BE2C (cell line): ENCODE measurements around the gene APLN.

Source experiments
- DNase-seq: peaks from one replicate; pipeline ENCODE4 v3.0.0-alpha.2; 2020
- H3K27me3 ChIP-seq: fragments of 250-450 bp; sonication (Bioruptor Pico); 2 replicates; pipeline ENCODE4 v1.5.1; 2020; ENCODE audit warnings: mild to moderate bottlenecking
- H3K36me3 ChIP-seq: fragments of 250-450 bp; sonication (Bioruptor Pico); 2 replicates; pipeline ENCODE4 v1.5.1; 2020; ENCODE audit warnings: mild to moderate bottlenecking
- H3K4me1 ChIP-seq: fragments of 250-450 bp; sonication (Bioruptor Pico); 2 replicates; pipeline ENCODE4 v1.5.1; 2020
- H3K4me3 ChIP-seq: 2 replicates; pipeline ENCODE4 v1.5.1; 2011; ENCODE audit warnings: low read depth, low read length
- H3K9me3 ChIP-seq: fragments of 250-450 bp; sonication (Bioruptor Pico); 2 replicates; pipeline ENCODE4 v1.5.1; 2020
- TF ChIP-seq, protein P1 (sequence below): IDR thresholded peaks from 2 replicates; pipeline ENCODE4 v1.5.1; 2012; ENCODE audit warnings: mild to moderate bottlenecking, low read depth, low read length

The APLN gene

DNA sequence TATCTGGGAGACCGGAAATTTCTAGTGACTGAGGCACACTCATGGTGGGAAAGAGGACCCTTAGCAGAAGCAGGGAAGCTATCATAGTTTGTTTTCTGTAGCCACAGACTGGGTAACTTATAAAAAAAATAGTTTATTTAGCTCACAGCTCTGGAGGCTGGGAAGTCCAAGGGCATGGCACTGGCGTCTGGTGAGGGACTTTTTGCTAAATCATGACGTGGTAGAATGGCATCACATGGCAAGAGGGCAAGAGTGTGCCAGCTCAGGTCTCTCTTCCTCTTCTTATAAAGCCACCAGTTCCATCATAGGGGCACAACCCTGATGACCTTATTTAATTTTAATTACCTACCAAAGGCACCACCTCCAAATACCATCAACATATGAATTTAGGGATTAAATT is 13.3 kb downstream of the APLN start:
- TF ChIP-seq, protein P1, sequence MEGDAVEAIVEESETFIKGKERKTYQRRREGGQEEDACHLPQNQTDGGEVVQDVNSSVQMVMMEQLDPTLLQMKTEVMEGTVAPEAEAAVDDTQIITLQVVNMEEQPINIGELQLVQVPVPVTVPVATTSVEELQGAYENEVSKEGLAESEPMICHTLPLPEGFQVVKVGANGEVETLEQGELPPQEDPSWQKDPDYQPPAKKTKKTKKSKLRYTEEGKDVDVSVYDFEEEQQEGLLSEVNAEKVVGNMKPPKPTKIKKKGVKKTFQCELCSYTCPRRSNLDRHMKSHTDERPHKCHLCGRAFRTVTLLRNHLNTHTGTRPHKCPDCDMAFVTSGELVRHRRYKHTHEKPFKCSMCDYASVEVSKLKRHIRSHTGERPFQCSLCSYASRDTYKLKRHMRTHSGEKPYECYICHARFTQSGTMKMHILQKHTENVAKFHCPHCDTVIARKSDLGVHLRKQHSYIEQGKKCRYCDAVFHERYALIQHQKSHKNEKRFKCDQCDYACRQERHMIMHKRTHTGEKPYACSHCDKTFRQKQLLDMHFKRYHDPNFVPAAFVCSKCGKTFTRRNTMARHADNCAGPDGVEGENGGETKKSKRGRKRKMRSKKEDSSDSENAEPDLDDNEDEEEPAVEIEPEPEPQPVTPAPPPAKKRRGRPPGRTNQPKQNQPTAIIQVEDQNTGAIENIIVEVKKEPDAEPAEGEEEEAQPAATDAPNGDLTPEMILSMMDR, result no peak
- DNase-seq, result no peak
- Histone ChIP-seq H3K4me1 (no peaks in the 10 kb centered on the region), H3K4me3 (no peak overlapping the region), H3K36me3 (no peaks in the 10 kb centered on the region), H3K27me3 (no peaks in the 10 kb centered on the region), H3K9me3 (no peaks in the 10 kb centered on the region)

DNA sequence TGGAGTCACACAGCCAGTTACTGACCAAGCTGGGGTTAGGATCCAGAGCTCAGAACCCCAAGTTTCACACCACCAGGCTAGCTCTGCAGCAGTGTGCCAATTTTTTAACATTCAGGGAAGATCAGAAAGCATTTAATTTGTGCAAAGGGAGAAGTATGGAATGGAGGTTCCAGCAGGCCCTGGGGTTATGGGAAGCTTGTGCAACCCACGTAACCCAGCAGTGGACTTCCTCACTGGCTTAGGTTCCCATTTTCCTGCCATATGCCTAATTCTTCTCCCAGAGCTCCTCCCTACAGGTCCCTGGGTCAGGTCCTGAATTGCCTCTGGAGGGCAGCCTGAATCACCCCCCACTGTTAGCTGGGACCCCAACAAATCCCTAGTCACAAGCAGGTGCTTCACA is 14.0 kb downstream of the APLN start:
- TF ChIP-seq, protein P1, result no peak
- H3K27me3 ChIP-seq, result no peaks in the 10 kb centered on the region

DNA sequence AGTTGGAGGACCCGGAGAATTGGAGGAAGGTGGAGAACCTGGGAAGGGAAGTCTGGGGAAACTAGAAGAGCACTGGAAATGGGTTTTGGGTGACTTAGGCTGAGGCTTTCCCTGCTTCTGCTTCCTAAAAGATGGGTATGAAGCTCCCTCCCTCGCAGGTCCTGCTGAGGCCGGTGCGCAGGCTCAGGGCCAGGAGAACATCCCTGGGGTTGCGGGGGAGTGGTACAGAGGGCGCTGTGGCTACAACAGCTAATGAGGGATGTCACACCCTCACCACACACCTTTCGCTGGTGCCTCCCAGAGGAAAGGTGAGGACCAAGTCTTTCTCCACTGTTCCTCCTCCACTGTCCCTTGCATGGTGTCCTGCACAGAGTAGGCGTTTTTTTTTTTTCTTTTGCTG is 15.8 kb downstream of the APLN start:
- Histone ChIP-seq H3K9me3 (no peaks in the 10 kb centered on the region), H3K4me1 (no peaks in the 10 kb centered on the region), H3K27me3 (no peaks in the 10 kb centered on the region), H3K4me3 (no peak overlapping the region), H3K36me3 (no peaks in the 10 kb centered on the region)
- TF ChIP-seq, protein P1, result no peak
- no peak for DNase-seq

More for the DNA sequence above, 14.0 kb downstream of the APLN start:
- Histone ChIP-seq H3K4me1 (no peaks in the 10 kb centered on the region), H3K4me3 (no peak overlapping the region), H3K9me3 (no peaks in the 10 kb centered on the region), H3K36me3 (no peaks in the 10 kb centered on the region)
- DNase-seq, result no peak

GRCh38 chrX:129637217-129638109 is 17.3 kb downstream of the APLN start:
- Histone ChIP-seq H3K4me3 (no peak overlapping the region), H3K9me3 (no peaks in the 10 kb centered on the region), H3K27me3 (no peaks in the 10 kb centered on the region), H3K4me1 (no peaks in the 10 kb centered on the region), H3K36me3 (no peaks in the 10 kb centered on the region)
- peak; percentile 49 for DNase-seq
- TF ChIP-seq, protein P1, result peak; percentile 82

DNA sequence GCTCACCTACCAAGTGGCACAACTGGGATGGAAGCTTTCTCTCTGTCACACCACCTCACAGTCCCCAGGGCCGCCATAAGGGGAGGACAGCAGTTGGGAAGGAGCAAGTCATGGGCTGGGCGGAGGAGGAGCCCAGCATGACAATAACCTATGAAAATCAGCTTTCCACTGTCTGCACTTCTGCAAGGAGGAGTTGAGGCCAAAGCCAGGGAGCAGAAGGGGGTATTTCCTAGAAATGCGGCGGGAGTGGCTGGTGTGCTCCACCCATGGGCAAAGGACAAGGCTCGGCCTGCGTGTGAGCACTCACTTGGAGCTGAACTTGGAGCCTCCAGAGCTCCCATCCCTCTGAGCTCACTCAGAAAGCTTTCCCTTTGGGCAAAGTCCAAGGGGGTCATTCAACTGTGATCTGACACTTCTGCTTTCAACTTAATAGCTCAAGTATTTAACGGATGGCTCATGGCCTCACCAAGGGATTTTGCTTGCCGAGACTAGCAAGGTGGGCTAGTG is 18.5 kb downstream of the APLN start:
- Histone ChIP-seq H3K4me1 (no peaks in the 10 kb centered on the region), H3K36me3 (no peaks in the 10 kb centered on the region), H3K9me3 (no peaks in the 10 kb centered on the region), H3K4me3 (no peak overlapping the region), H3K27me3 (no peaks in the 10 kb centered on the region)
- TF ChIP-seq, protein P1, result no peak
- DNase-seq, result no peak

DNA sequence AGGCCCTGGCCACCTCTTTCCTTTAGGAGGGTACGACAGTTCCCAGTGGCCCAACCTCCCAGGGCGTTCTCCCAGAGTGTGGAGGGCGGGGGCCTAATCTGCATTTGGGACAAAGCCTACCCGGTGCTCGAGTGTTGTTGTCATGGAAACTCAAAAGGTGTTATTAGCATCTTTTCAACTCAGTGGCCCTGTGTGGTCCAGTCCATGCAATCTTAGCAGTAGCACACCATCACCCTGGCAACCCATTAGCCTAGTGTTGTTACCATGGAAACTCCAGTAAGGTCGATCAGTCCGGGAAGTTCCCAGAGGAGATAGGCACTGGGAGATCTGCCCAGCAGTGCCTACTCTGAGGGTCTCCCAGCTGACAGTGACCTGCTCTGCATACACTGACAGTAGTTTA is 20.2 kb downstream of the APLN start:
- TF ChIP-seq, protein P1, result no peak
- Histone ChIP-seq H3K4me1 (no peaks in the 10 kb centered on the region), H3K9me3 (no peaks in the 10 kb centered on the region), H3K36me3 (no peaks in the 10 kb centered on the region), H3K27me3 (no peaks in the 10 kb centered on the region), H3K4me3 (no peak overlapping the region)
- peak; percentile 14 for DNase-seq
